Endothelial cell of umbilical vein (primary cell): Measurements from ENCODE around the gene PCDHGA4. TPM values are rescaled to one million over a fixed set of nuclear protein-coding genes. Genes with fewer than 3 reads are reported as not detected.

Experiments used
- BruUV-seq: library from RNA; stranded (reverse); fragments of 400-500 nt; replicated peaks from 2 replicates; lab custom pipeline; 2021; lab: Mats Ljungman, UMichigan
- CTCF ChIA-PET: fragments of 300-600, 350-600 bp; sonication (Branson Sonifier 250); formaldehyde crosslinking; loops from one replicate; lab custom pipeline; 2021; ENCODE audit warnings: antibody characterized with exemption, inconsistent platforms; lab: Charles Lee
- POLR2A ChIA-PET: fragments of 300-600, 350-600 bp; sonication (Branson Sonifier 250); formaldehyde crosslinking; loops from one replicate; lab custom pipeline; 2021; ENCODE audit warnings: antibody characterized with exemption, inconsistent platforms; lab: Charles Lee
- DNase-seq: peaks from one replicate; pipeline ENCODE4 v3.0.0-alpha.2; 2011; ENCODE audit warnings: low read depth, low spot score
- FAIRE-seq: peaks from 2 replicates; lab custom pipeline; 2011; peaks lifted over from hg19 to GRCh38; lab: Jason Lieb, UNC
- H2AFZ ChIP-seq: 2 replicates; pipeline ENCODE4 v1.6.0; 2012; ENCODE audit warnings: low read depth, low read length, control low read depth, inconsistent platforms
- H3K27ac ChIP-seq: 2 replicates; pipeline ENCODE4 v1.5.1; 2011; ENCODE audit warnings: low read depth, mild to moderate bottlenecking, control low read depth, low read length, moderate library complexity; ENCODE audit not compliant: insufficient read depth
- H3K27me3 ChIP-seq, 2 experiments: 2 replicates each; pipeline versions ENCODE4 v1.6.0 to v1.6.1; 2011; ENCODE audit warnings: low read length in 2 of 2, mixed read lengths in 1 of 2; ENCODE audit not compliant: control insufficient read depth in 2 of 2, insufficient read depth in 2 of 2
- H3K36me3 ChIP-seq, 2 experiments: 2 replicates in 1 of 2; 3 replicates in 1 of 2; pipeline ENCODE4 v1.5.1; 2011; ENCODE audit warnings: low read length in 2 of 2, mild to moderate bottlenecking in 1 of 2, moderate library complexity in 1 of 2; ENCODE audit not compliant: control insufficient read depth in 2 of 2, insufficient read depth in 2 of 2; ENCODE audit errors: extremely low read depth in 1 of 2
- H3K4me1 ChIP-seq: 3 replicates; pipeline ENCODE4 v1.5.1; 2011; ENCODE audit warnings: mild to moderate bottlenecking, low read length; ENCODE audit not compliant: control insufficient read depth, insufficient read depth; ENCODE audit errors: extremely low read depth
- H3K4me2 ChIP-seq: 2 replicates; pipeline ENCODE4 v1.6.1; 2011; ENCODE audit warnings: low read length, control low read depth, mixed read lengths; ENCODE audit not compliant: insufficient read depth
- H3K4me3 ChIP-seq, 3 experiments: fragments of 200-600 bp in 1 of 3; sonication (generic), shearing (Covaris generic) in 1 of 3; replicated peaks in 1 of 3; 2 replicates each; pipeline ENCODE4 v1.5.1; 2011 to 2016; ENCODE audit warnings: control low read depth in 3 of 3, low read length in 3 of 3, mild to moderate bottlenecking in 2 of 3, inconsistent platforms in 1 of 3, low read depth in 1 of 3, moderate library complexity in 1 of 3; ENCODE audit not compliant: insufficient read depth in 1 of 3
- H3K79me2 ChIP-seq: 2 replicates; pipeline ENCODE4 v1.6.0; 2012; ENCODE audit warnings: low read length, inconsistent platforms; ENCODE audit not compliant: control insufficient read depth, insufficient read depth
- H3K9ac ChIP-seq: replicated peaks from 2 replicates; pipeline ENCODE3; 2011; ENCODE audit warnings: low read length, control low read depth; ENCODE audit not compliant: insufficient read depth; ENCODE audit errors: extremely low read depth
- H3K9me1 ChIP-seq: replicated peaks from 3 replicates; pipeline ENCODE4 v1.6.0; 2011; ENCODE audit warnings: mild to moderate bottlenecking, low read length; ENCODE audit not compliant: control insufficient read depth, insufficient read depth; ENCODE audit errors: extremely low read depth
- H3K9me3 ChIP-seq: replicated peaks from 2 replicates; pipeline ENCODE4 v1.5.1; 2012; ENCODE audit warnings: low read length, inconsistent platforms; ENCODE audit not compliant: control insufficient read depth, insufficient read depth
- H4K20me1 ChIP-seq: replicated peaks from 2 replicates; pipeline ENCODE3; 2011; ENCODE audit warnings: mild to moderate bottlenecking, low read length; ENCODE audit not compliant: control insufficient read depth, insufficient read depth; ENCODE audit errors: extremely low read depth
- EZH2 ChIP-seq: IDR thresholded peaks from 2 replicates; pipeline ENCODE4 v1.6.1; 2012; ENCODE audit warnings: borderline replicate concordance, low read depth, mild to moderate bottlenecking, moderate library complexity, low read length, inconsistent platforms; ENCODE audit not compliant: severe bottlenecking
- FOS ChIP-seq: IDR thresholded peaks from 2 replicates; pipeline ENCODE4 v1.6.1; 2011; ENCODE audit warnings: mild to moderate bottlenecking, low read length, moderate library complexity, borderline replicate concordance; ENCODE audit not compliant: insufficient read depth
- GATA2 ChIP-seq: IDR thresholded peaks from 2 replicates; pipeline ENCODE4 v1.7.0; 2011; ENCODE audit warnings: low read depth, mild to moderate bottlenecking, moderate library complexity, mixed read lengths, low read length; ENCODE audit not compliant: insufficient read length, insufficient read depth
- JUN ChIP-seq: IDR thresholded peaks from 2 replicates; pipeline ENCODE4 v1.6.1; 2011; ENCODE audit warnings: borderline replicate concordance, low read depth; ENCODE audit not compliant: insufficient read length, insufficient read depth
- MYC ChIP-seq: IDR thresholded peaks from one replicate; pipeline ENCODE4 v1.6.1; 2011; ENCODE audit warnings: mild to moderate bottlenecking, low read depth, low read length
- POLR2A ChIP-seq: IDR thresholded peaks from 2 replicates; pipeline ENCODE4 v1.6.1; 2012; ENCODE audit warnings: low read depth, mild to moderate bottlenecking, control low read depth, low read length
- POLR2AphosphoS5 ChIP-seq: IDR thresholded peaks from 2 replicates; pipeline ENCODE4 v1.6.1; 2012; ENCODE audit warnings: low read depth, mild to moderate bottlenecking, control low read depth, low read length, moderate library complexity; ENCODE audit not compliant: insufficient read depth
- dilution Hi-C: fragments of 300-500 bp; cut with MboI; formaldehyde crosslinking; loops from one replicate; pipeline ENCODE4 v1.15.0; 2019; ENCODE audit warnings: low sequenced_read_pairs; ENCODE audit not compliant: extremely low pct_ligation_motif_present
- intact Hi-C: fragments of 100-400 bp; cut with micrococcal nuclease; formaldehyde crosslinking; loops from one replicate; pipeline ENCODE4 v1.10.0; 2022
- polyA plus RNA-seq, 4 experiments: library from polyadenylated mRNA; depleted of rRNA in 3 of 4; stranded (reverse) in 3 of 4; unstranded in 1 of 4; fragments of >200 nt; gene quantifications; 2 replicates each; pipeline versions ENCODE4 v1.2.1 to v1.2.3, GENCODE V29; 2011 to 2012; ENCODE audit warnings: missing spikeins in 1 of 4
- total RNA-seq: library from RNA; stranded (reverse); gene quantifications from 2 replicates; pipeline ENCODE4 v1.2.3, GENCODE V29; 2021
- TF ChIP-seq, protein P1 (sequence below), 2 donors: IDR thresholded peaks; 1 replicate in 1 of 2; 2 replicates in 1 of 2; pipeline ENCODE4 v1.5.1; 2011; ENCODE audit warnings: low read length in 2 of 2, mild to moderate bottlenecking in 2 of 2, moderate library complexity in 2 of 2, control low read depth in 1 of 2, inconsistent platforms in 1 of 2, low read depth in 1 of 2; ENCODE audit not compliant: insufficient read depth in 1 of 2; ENCODE audit errors: extremely low read depth in 1 of 2
- TF ChIP-seq, protein P2 (sequence below): IDR thresholded peaks from 2 replicates; pipeline ENCODE4 v1.6.1; 2011; ENCODE audit not compliant: insufficient read depth, insufficient read length

Gene PCDHGA4
- total and polyA plus RNA-seq, 2 donors (not counting 3 experiments of a cell fraction or from before 2014, with no cell fraction given) = 2.6 to 3.0 TPM

DNA sequence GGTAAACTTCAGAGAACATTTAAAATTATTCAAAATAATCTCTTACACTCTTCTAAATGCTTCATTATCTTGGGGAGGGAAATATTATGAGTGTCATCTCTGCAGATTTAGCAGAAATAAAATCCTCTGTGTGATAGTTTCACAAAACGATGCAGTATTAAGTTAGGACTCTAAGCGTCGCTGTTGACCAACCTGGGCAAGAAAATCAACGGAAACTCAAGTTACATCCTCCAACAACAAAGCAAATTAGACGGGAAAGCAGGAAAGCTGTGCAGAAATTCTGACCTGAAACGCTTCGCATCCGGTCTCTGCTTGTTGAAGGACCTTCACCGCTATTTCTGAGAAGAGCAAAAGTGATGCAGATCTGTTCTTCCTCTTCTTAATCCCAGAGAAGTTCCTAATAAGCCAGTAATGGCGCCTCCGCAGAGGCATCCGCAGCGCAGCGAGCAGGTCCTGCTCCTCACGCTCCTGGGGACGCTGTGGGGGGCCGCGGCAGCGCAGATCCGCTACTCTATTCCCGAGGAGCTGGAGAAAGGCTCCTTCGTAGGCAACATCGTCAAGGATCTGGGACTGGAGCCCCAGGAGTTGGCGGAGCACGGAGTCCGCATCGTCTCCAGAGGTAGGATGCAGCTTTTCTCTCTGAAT is 19.0 kb downstream of the PCDHGA4 start, which contains the start of gene PCDHGA6:
Gene PCDHGA6 (plus strand): TSS at position 219 of the 645 bp plus-strand sequence. CDS start 193 bp downstream, at position 412.
- Histone ChIP-seq H2AFZ (peak within 1 kb of the TSS; percentile 62), H3K4me3 (peak within 1 kb of the TSS in 2 of 3 experiments; percentile 31 to 41), H3K9me1 (no peaks in the 10 kb centered on the region), H3K27me3 (peaks cover 30 to 77% of the 10 kb centered on the region in 2 experiments), H3K9me3 (no peaks in the 10 kb centered on the region), H3K79me2 (no peaks in the 10 kb centered on the region), H3K4me1 (no peaks in the 10 kb centered on the region), H3K4me2 (peak within 1 kb of the TSS; percentile 52), H3K27ac (no peak within 1 kb of the TSS), H3K36me3 (no peaks in the 10 kb centered on the region), H4K20me1 (no peaks in the 10 kb centered on the region), H3K9ac (no peak within 1 kb of the TSS)
- TF ChIP-seq, protein P1, sequence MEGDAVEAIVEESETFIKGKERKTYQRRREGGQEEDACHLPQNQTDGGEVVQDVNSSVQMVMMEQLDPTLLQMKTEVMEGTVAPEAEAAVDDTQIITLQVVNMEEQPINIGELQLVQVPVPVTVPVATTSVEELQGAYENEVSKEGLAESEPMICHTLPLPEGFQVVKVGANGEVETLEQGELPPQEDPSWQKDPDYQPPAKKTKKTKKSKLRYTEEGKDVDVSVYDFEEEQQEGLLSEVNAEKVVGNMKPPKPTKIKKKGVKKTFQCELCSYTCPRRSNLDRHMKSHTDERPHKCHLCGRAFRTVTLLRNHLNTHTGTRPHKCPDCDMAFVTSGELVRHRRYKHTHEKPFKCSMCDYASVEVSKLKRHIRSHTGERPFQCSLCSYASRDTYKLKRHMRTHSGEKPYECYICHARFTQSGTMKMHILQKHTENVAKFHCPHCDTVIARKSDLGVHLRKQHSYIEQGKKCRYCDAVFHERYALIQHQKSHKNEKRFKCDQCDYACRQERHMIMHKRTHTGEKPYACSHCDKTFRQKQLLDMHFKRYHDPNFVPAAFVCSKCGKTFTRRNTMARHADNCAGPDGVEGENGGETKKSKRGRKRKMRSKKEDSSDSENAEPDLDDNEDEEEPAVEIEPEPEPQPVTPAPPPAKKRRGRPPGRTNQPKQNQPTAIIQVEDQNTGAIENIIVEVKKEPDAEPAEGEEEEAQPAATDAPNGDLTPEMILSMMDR (IDR thresholded peaks at IDR 0.05; ENCODE audit: extremely low read depth in 1 of 2, insufficient read depth in 1 of 2, low read depth in 1 of 2, low read length in 2 of 2) = peak; percentile 40 to 48
- no peak for TF ChIP-seq JUN
- TSS peak; percentile 20 for BruUV-seq
- dilution Hi-C loops (no loop called here), intact Hi-C loops (loop anchor here (1.0 to 5.0 kb wide), 2 partner anchors 49 to 187 kb away; partner anchors contain the start of gene PCDHGA11)
- peak; percentile 74 for FAIRE-seq
- ChIA-PET POLR2A (no interaction called here), CTCF (interaction anchor here (0.6 to 3.2 kb wide), 21 partner anchors 9 to 194 kb away, joined by 3 to 41 read pairs (median 4); partner anchors contain the start of genes PCDHB14, PCDHGA10, PCDHGA11 and PCDHGA12)
- peak; percentile 49 for DNase-seq

DNA sequence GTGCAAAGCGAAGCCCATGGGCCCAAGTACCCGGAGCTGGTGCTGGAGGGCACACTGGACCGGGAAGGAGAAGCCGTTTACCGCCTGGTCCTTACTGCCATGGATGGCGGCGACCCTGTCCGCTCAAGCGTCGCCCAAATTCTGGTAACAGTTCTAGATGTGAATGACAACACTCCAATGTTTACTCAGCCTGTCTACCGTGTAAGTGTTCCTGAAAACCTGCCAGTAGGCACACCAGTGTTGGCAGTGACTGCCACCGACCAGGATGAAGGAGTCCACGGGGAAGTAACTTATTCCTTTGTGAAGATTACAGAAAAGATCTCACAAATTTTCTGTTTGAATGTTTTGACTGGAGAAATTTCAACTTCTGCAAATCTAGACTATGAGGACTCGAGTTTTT is 19.8 kb downstream of the PCDHGA4 start:
- no peaks in the 10 kb centered on the region for H4K20me1 ChIP-seq
- H2AFZ ChIP-seq = no peak overlapping the region
- intact Hi-C loops = loop anchor here (5.0 kb wide), 1 partner anchor 48 kb away; the partner anchor contains the start of gene PCDHGA11
- H3K9ac ChIP-seq = no peak overlapping the region
- FAIRE-seq (no peak), DNase-seq (no peak)
- TF ChIP-seq, protein P2, sequence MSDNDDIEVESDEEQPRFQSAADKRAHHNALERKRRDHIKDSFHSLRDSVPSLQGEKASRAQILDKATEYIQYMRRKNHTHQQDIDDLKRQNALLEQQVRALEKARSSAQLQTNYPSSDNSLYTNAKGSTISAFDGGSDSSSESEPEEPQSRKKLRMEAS = no peak
- no peak for TF ChIP-seq POLR2A
- no peak for TF ChIP-seq GATA2
- no peak for TF ChIP-seq JUN
- no peak for TF ChIP-seq EZH2
- TF ChIP-seq POLR2AphosphoS5 = no peak
- TF ChIP-seq FOS = no peak
- TF ChIP-seq MYC = no peak
- H3K4me3 ChIP-seq = no peak overlapping the region
- H3K27me3 ChIP-seq = peaks cover 32 to 72% of the 10 kb centered on the region in 2 experiments
- dilution Hi-C loops = no loop called here
- no peak overlapping the region for H3K27ac ChIP-seq
- ChIA-PET CTCF (interaction anchor here (0.9 to 3.2 kb wide), 17 partner anchors 8 to 193 kb away, joined by 3 to 41 read pairs (median 4); partner anchors contain the start of genes PCDHB14, PCDHGA10, PCDHGA12 and PCDHGA3), POLR2A (no interaction called here)
- H3K4me2 ChIP-seq = no peak overlapping the region
- no peaks in the 10 kb centered on the region for H3K9me3 ChIP-seq
- H3K36me3 ChIP-seq = no peaks in the 10 kb centered on the region
- H3K79me2 ChIP-seq = no peaks in the 10 kb centered on the region
- H3K4me1 ChIP-seq = no peaks in the 10 kb centered on the region
- H3K9me1 ChIP-seq = no peaks in the 10 kb centered on the region
- BruUV-seq = no TSS peak
